Testis (tissue), 2 donors: ENCODE measurements around the gene ORM1.

ENCODE experiments used
- CTCF ChIP-seq, 3 experiments: fragments of 450-650 bp in 2 of 3; fragments of 200-600 bp in 1 of 3; sonication (generic) in 1 of 3; IDR thresholded peaks; one replicate each; pipeline ENCODE4 v1.5.1; 2016 to 2019; ENCODE audit warnings: antibody characterized with exemption in 3 of 3, mild to moderate bottlenecking in 2 of 3, moderate library complexity in 1 of 3
- POLR2A ChIP-seq: fragments of 450-650 bp; IDR thresholded peaks from one replicate; pipeline ENCODE4 v1.6.1; 2017; ENCODE audit warnings: antibody characterized with exemption, mild to moderate bottlenecking, moderate library complexity

- TF ChIP-seq CTCF (IDR thresholded peaks at IDR 0.05), result no peak
- TF ChIP-seq POLR2A, result no peak
Observed at GRCh38 chr9:114335745-114336144, 12.8 kb downstream of the ORM1 start.
